Islet precursor cell (in vitro differentiated cells): ENCODE results near the gene CDKN1A.
"Not testable (repeated sequence)": the region's sequence is repeated elsewhere in the genome, so short reads cannot be mapped to it uniquely, and the experiment has no call there.

Source experiments
- DNase-seq: peaks from one replicate; pipeline ENCODE4 v3.0.0-alpha.2; 2018

CDKN1A gene

DNA sequence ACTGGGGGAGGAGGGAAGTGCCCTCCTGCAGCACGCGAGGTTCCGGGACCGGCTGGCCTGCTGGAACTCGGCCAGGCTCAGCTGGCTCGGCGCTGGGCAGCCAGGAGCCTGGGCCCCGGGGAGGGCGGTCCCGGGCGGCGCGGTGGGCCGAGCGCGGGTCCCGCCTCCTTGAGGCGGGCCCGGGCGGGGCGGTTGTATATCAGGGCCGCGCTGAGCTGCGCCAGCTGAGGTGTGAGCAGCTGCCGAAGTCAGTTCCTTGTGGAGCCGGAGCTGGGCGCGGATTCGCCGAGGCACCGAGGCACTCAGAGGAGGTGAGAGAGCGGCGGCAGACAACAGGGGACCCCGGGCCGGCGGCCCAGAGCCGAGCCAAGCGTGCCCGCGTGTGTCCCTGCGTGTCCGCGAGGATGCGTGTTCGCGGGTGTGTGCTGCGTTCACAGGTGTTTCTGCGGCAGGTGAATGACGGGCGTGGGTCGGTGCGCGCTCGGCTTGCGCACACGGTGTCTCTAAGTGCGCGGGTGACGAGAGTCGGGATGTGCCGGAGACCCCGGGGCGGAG lies at the start of gene CDKN1A:
TSS of gene CDKN1A (plus strand) at position 227 of the 555 bp plus-strand sequence. CDS start 5,388 bp downstream, outside the sequence.
- peak; percentile 95 for DNase-seq

DNA sequence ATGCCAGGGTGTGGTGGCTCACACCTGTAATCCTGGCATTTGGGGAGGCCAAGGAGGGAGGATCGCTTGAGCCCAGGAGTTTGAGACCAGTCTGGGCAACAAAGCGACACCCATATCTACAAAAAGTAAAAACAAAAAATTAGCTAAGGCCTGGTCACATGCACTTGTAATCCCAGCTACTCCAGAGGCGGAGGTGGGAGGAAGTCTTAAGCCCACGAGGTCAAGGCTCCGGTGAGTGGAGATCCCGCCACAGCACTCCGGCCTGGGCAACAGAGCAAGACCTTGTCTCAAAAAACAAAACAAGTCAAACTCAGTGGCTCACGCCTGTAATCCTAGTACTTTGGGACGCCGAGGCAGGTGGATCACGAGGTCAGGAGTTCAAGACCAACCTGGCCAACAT lies 48.7 kb upstream of the CDKN1A start:
- no peak for DNase-seq

DNA sequence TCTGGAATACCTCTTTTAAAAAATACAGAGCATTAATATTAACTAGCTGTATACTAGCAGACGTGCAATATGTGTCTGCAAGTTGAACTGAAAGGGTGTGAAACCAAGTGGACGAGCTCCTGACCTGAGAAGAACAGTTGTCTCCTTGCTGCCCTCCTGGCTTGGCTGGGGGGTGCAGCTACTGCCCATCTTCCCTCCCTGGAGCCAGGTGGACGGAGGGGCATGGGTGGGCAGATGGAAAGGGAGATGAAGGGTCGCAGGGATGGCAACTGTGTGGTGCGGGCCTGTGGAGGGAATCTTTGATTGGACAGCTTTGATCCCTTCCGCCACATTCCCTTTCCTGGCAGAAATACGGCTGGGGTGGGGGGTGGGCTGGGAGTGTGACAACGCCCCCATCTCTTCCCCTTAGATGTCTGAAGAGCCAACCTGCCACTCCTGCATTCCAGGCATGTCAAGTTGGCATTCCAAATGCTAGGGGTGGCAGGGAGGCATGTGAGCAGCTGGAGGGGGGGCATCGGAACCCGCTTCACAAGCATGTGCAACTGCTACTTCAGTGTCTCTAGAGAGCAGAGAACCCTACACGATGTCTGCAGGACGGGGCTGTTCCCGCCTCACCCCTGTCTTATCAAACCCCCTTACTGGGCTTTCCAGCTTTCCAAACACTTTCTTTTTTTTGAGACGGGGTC lies 47.0 kb upstream of the CDKN1A start:
- no peak for DNase-seq

DNA sequence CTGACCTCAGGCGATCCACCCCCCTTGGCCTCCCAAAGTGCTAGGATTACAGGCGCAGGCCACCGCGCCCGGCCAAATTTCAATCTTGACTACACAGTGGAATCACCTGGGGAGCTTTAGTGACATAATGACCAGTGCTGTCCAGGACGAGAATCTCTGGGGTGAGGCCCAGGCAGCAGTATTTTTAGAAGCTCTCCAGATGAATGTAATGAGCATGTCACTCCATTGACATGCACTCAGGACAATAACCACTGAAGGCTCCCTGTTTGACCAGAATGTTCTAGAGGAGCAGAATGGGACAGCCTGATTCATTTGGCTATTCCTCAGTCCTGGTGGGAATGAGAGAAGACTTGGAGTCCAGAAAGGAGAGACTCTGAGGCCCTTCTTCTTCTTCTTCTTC lies 45.1 kb upstream of the CDKN1A start:
- no peak for DNase-seq

DNA sequence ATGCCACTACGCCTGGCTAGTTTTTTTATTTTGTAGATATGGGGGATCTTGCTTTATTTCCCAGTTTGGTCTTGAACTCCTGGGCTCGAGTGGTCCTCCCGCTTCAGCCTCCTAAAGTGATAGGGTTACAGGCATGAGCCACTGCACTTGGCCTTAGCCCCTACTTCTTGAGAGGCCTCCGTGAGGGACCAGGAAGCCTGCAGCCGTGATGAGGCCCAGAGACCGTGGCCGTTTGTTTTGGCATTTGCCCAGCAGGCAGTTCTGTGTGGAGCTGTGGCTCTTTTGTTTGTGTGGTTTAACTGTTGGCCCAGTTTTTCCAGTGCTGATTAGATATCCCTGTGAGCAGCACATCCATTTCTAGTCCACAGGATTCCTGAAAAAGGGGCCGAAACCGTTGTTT lies 44.6 kb upstream of the CDKN1A start:
- peak; percentile 64 for DNase-seq

DNA sequence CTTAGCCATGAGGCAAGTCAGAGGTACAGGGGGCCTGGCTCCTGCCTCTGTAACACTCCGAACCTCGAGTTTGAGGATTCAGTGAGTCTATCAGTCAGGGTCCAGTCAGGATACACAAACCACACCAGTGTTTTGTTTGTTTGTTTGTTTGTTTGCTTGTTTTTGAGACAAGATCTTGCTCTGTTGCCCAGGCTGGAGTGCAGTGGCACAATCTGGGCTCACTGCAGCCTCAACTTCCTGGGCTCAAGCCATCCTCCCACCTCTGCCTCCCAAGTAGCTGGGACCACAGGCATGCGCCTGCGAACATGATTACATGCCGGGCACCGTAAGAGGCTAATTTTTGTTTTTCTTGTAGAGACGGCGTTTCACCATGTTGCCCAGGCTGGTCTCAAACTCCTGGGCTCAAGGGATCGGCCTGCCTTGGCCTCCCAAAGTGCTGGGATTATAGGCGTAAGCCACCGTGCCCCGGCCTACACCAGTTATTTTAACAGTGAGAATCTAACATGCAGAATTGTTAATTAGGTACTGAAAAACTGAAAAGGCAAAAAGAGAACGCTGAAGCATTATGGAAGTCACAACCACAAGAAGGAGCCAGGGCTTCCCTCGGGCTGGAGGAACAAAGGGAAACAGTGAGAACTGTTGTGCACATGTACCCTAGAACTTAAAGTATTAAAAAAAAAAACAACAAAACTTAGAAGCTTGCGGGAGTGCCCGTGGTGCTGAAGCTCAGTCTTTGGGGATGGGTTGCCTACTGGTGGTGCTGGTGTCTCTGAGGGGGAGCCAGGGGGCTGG lies 44.0 kb upstream of the CDKN1A start:
- DNase-seq: no peak

DNA sequence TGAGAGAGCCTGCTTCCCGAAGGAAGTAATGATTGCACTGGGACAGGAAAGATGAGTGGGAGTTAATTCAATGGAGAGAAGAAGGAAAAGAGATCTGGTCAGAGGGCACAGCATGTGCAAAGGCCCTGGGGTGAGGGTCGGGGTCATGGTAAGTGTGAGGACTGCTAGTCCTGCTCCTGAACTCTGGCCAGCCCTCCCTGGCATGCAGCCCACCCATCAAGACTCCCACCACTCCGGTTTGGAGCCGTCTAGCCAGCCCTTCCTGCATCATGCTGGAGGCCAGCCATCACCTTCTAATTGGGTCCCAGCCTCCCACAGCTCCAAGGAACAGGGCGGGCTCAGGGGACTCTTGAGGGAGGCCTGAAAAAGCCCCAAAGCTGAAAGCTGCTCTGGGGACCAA lies 42.2 kb upstream of the CDKN1A start:
- DNase-seq: no peak

DNA sequence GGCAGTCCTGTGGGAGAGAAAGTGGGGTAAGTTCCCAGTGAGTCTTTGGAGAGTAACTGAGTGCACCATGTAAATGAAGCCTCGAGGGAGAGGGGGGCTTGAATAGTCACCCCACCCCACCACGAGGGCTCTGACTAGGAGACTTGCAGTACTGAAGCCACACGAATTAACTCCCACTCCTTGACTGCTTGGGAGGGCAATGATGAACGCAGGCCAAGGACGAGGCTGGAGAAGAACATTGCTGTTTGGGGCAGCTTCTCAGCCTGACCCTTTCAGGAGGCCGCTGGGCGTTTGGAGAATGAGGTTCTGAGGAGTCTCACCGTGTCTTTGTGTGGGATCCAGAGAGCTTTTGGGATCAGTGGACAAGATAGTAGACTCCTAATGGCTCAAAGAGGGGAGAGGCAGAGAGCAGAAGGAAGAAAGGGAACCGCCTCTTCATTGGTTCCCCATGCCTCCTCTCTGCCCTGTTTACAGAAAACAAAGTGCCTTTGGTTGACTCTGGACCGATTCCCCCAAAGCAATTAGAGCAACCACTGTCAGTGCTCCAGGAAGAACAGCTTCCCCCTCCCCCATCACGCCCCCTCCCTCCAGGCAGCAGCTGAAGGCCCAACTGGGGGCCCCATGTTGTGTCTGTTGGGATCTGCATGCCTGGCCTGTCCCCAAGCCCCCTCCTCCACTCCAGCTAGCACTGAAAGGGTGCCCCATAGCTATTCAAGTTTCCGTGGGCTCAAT lies 41.7 kb upstream of the CDKN1A start:
- peak; percentile 54 for DNase-seq

DNA sequence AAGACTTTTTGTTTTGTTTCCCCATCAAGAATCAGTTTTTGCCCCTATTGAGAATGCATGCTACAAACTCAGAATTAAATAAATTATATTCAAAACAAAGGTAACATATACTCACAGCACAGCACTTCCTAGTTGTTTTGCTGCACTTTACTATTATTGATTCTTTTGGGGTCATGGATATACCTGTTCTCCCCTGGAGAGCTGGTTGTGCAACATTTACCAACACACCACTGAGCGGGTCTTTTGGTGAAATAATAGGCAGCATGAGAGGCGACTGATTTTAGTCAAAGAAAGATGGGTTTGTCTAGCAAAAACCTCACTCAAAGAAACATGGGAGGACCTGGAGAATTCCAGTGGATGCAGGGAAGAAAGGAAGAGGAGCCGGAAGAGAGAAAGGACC lies 39.9 kb upstream of the CDKN1A start:
- DNase-seq: no peak

DNA sequence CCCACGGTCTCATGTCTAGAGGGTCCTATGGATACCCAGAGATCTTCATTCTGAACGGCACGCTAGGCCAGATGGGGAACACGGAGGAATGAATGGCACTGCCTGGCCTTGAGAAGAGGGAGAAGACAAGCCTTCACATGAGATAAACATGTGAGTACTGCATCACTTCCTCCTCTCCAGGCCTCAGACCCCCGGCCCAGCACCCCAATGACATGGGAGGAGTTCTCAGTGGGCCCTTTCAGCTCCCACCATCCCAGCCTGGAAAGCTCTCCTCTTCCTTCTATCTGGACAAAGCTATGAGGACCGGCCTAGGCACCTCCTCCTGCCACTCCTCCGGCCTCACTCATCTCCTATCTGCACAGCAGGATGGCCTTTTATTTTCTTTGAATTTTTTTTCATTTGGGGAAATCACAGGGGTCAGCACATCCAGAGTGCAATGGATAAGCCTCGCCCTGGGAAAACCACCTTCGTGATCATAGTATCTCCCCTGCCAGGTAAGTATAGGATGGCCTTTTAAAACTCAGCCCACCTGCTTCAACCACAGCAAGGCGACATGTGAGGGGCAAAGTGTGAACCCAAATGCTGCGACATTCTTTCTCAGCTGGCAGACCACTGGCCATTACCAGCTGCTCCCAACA lies 39.2 kb upstream of the CDKN1A start:
- no peak for DNase-seq

DNA sequence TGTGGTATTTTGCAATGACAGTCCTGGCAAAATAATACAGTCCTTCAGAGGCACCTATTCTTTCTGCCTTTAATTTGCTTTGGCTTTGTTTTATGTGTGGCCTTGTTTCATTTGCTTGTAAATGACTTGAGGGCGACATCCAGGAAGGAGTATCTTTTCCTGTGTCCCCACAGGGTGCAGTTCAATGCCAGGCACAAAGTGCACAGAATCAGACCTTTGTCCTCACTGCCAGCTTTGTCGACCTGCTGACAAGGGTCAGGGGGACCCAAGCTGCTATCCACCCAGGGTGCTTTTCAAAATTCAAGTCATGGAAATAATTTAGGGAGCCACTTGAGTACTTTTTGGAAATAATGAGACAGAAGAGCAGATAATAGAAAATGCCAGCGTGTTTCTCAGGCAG lies 37.0 kb upstream of the CDKN1A start:
- no peak for DNase-seq

DNA sequence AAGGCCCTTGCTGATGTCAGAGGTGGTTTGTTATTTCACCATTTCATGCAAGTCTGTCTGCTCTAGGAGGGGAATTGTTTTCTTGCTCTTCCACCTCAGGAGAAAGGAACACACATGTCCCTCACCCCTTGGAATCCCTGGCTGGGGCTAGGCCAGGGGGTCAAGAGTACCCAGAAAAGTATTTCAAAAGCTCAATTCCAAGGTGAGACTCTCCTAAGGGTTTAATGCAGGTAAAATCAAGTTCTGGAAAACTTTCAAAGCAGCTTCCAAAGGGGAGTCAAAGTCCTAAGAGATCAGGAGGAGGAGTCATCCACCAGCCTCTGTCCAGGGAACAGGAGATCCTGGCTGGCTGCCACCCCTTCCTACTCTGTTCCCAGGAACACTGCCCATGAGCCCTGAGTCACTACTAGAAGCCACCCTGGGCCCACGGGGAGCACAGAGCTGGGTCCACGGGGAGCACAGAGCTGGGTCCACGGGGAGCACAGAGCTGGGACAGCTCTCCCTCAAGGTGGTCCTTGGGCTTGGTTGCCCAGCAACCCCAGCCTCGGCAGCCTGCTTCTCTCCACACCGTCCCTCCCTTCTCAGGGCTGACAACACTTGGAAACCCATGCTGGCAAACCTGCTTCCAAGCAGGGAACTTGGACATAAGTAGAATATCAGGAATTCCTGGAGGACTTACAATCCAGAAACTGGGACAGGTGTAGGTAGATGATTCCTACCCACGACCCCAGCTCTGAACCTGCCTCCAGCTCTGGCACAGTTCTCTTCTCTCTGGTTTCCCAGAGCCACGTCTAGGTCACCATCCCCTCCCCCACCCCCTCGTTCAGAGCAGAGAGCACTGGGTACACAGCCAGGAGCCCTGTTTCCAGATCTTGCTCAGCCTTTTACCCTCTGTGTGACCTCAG lies 35.3 kb upstream of the CDKN1A start:
- peak; percentile 49 for DNase-seq

DNA sequence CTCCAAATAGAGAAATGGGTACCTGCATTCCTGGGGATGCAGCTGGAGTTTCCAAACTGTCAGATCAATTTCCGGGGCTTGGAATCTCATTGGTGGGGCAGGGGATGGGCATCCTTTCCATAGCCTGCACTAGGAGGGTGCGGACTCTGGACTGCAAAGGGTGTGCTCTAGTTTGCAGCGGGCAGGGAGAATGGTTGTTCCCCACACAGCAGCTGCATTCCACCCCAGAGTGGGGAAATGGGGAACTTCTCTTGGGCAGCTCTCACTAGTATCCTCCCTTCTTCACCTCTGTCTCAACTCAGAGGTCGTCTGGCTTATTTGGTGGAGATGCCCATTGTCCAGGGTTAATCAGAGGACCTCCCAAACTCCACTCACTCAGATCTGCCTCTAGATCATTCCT lies 34.5 kb upstream of the CDKN1A start:
- DNase-seq: no peak

DNA sequence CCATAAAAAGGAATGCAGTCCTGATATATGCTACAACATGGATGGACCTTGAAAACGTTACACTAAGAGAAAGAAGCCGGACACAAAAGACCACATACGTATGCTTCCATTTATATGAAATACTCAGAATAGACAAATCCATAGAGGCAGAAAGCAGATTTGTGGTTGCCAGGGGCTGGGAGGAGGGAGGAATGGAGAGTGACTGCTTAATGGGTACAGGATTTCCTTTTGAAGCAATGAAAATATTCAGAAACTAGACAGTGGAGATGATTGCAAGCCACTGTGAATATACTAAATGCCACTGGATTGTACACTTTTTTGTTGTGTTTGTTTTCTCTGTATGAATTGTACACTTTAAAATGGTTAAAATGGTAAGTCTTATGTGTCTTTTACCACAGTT lies 29.4 kb upstream of the CDKN1A start:
- DNase-seq: no peak

DNA sequence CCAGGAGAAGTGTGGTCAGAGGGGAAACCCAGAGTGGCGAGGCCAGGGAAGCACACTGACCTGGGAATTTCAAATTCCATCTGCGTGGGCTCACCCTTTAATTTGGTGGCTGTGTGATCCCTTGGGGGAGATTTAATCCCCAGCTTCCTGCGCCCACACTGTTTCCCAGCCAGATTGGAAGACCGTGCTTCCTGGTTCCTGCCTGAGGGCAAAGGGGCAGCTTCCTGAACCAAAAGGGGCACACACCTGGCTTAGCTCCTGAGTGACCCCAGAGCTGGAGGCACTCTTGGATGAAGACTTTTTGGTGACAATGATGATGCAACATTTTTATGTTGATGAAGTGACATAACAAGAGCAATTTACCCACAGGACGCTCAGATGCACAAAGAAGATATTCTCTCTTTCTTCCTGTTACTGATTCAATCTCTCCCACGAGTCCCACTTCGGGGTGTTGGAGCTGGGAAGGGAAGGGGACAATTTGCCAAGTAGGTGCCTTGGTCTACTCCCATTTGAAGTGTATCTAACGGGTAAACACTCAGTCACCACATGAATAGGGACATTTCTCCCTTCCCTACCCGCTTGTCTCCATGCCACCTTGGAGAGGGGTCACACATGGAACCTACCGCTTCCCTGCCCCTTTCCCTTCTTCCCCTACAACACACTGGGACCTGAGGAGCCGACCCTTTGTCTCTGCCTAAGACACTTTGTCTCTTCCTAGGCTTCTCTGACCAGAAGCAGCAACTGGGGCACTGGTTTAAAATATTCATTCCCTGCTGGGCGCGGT lies 28.6 kb upstream of the CDKN1A start:
- DNase-seq: no peak

DNA sequence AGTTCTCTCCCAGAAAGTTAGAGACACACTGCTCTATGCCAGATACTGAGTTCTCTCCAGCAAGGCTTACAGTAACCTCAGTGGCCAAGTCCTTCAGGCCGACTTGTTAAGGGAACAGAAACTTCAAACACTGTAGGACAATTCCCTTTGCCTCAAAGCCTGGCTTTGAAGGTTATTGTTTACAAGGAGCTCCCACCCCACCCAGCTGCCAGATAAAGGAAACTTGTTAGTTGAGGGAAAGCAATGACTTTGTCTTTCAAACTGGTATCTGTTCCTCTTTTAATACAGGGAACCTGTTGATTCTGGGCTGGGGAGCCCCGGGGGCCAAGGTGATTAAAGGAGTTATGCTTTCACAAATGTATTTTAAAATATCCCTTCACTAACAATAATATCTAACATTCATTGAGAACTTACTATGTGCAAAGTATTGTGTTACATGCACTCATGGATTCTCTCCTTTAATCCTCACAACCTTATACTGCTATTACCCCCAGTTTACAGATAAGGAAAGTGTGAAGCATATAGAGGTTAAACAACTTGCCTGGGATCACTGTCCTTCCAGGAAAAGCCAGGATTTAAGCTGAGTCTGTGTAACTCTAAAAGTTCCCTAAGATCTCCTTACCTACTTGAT lies 27.6 kb upstream of the CDKN1A start:
- peak; percentile 58 for DNase-seq

DNA sequence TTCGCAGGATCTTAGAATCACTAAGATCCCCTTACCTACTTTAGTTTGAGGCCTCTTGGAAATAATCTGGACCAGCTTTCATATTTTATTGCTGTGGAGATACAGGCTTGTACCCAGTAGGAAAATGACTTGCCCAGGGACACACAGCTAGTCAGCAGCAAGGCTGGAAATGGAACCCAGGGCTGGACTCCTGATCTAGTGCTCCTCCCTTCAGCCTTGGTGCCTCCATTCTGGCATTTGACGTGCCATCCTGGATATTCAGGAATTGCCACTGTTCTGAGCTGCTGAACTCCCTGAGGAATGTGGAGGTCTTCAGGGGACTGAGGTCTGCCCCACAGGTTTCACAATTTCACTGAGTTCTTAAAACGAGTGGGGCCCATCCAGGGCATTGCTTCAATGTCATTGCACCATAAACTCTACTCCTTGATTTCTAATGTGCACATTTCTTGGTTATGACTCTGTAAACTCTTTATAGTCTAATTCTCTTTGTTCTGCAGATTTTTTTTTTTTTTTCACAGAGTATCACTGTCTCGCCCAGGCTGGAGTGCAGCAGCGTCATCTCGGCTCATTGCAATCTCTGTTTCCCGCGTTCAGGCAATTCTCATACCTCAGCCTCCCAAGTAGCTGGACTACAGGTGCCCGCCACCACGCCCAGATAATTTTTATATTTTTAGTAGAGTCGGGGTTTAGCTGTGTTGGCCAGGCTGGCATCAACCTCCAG lies 26.7 kb upstream of the CDKN1A start:
- no peak for DNase-seq

DNA sequence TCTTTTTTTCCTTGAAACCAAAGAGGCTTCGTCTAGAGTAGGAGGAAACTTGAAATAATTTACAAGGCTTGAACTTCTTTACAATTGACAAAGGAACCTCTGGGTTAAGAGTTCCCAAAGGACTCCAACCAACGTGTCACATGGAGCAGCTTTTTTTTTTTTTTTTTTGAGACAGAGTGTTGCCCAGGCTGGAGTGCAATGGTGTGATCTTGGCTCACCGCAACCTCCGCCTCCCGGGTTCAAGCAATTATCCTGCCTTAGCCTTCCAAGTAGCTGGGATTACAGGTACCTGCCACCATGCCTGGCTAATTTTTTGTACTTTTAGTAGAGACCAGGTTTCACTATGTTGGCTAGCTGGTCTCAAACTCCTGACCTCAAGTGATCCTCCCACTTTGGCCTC lies 24.0 kb upstream of the CDKN1A start:
- not testable (repeated sequence) for DNase-seq

DNA sequence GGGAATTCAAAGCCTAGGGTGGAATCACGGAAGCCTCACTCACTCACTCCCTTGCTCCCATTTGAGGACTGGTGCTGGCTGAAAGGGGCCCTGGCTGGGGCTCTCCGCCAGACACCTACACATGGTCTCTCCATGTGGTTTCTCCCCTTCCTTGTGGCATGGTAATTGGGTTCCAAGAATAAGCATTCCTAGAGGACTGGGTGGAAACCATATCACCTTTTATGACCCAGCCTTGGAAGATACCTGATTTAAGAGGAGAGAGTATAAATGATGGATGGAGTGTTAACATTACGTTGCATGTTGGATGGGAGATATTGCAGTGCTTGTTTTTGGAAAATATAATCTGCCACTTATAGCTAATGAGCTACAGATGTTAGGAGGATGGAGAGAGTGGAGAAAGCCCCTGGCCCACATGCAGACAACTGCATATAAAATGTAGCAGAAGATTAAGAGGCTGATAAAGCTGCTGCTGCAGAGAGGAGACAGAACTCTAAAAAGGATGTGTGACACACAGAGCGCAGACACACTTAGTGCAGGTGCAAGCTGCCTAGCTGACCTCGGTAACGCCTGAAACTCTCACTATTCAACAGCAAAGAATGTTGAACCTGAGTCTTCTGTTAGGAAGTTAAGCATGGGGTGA lies 23.3 kb upstream of the CDKN1A start:
- peak; percentile 47 for DNase-seq
